K562 (cell line): Measurements from ENCODE around the gene ECI1. TPM values are rescaled to one million over a fixed set of nuclear protein-coding genes. Genes with fewer than 3 reads are reported as not detected.

Experiments
- CEBPB ChIP-seq: fragments of 450-650 bp; IDR thresholded peaks from 2 replicates; pipeline ENCODE4 v1.6.1; 2016; ENCODE audit warnings: missing genetic modification characterization, missing compliant biosample characterization
- DLX4 ChIP-seq: fragments of 250-450 bp; sonication (Bioruptor Pico); IDR thresholded peaks from 2 replicates; pipeline ENCODE4 v1.6.1; 2021; ENCODE audit warnings: mild to moderate bottlenecking
- EP300 ChIP-seq: IDR thresholded peaks from 2 replicates; pipeline ENCODE4 v1.6.1; 2012; ENCODE audit warnings: low read length, improper control_type of control experiment
- FOXO4 ChIP-seq: fragments of 450-650 bp; formaldehyde crosslinking; IDR thresholded peaks from 2 replicates; pipeline ENCODE4 v1.4.0; 2020; ENCODE audit warnings: mild to moderate bottlenecking, moderate library complexity
- HMBOX1 ChIP-seq: sonication (generic); IDR thresholded peaks from 2 replicates; pipeline ENCODE4 v1.6.1; 2016
- HMG20A ChIP-seq: fragments of 450-650 bp; formaldehyde crosslinking; conservative IDR thresholded peaks from 2 replicates; pipeline ENCODE4 v1.4.0; 2020; ENCODE audit warnings: mild to moderate bottlenecking, mixed read lengths
- IFI16 ChIP-seq: fragments of 250-450 bp; sonication (Bioruptor Pico); IDR thresholded peaks from 2 replicates; pipeline ENCODE4 v2.1.2; 2022; ENCODE audit warnings: mild to moderate bottlenecking, inconsistent platforms
- ILK ChIP-seq: fragments of 450-650 bp; IDR thresholded peaks from 2 replicates; pipeline ENCODE4 v1.6.1; 2016; ENCODE audit warnings: missing genetic modification characterization, low read depth, mild to moderate bottlenecking, missing compliant biosample characterization, moderate library complexity, borderline replicate concordance
- JUND ChIP-seq, 2 experiments: IDR thresholded peaks; 2 replicates in 1 of 2; 3 replicates in 1 of 2; pipeline ENCODE4 v1.6.1; 2011; ENCODE audit warnings: borderline replicate concordance in 2 of 2, low read depth in 2 of 2, low read length in 2 of 2, improper control_type of control experiment in 1 of 2, missing biosample characterization in 1 of 2, missing genetic modification characterization in 1 of 2, missing genetic modification reagents in 1 of 2
- MAZ ChIP-seq, 2 experiments: fragments of 450-650 bp in 1 of 2; sonication (generic) in 1 of 2; formaldehyde crosslinking; IDR thresholded peaks in 1 of 2; conservative IDR thresholded peaks in 1 of 2; 2 replicates each; pipeline versions ENCODE4 v1.4.0 to v1.5.0; 2020; ENCODE audit warnings: mild to moderate bottlenecking in 1 of 2, missing genetic modification reagents in 1 of 2
- NR2C2 ChIP-seq, 2 experiments: fragments of 200-800 bp in 1 of 2; sonication (Bioruptor generic) in 1 of 2; sonication (generic) in 1 of 2; formaldehyde crosslinking in 1 of 2; IDR thresholded peaks; 2 replicates each; pipeline versions ENCODE4 v1.6.1 to v1.8.0; 2016 to 2022; ENCODE audit warnings: mild to moderate bottlenecking in 1 of 2, missing compliant biosample characterization in 1 of 2, missing genetic modification characterization in 1 of 2, missing genetic modification reagents in 1 of 2
- XRCC4 ChIP-seq: IDR thresholded peaks from one replicate; pipeline ENCODE4 v1.6.1; 2011; ENCODE audit not compliant: insufficient read depth, insufficient read length; ENCODE audit errors: extremely low read depth
- ZBTB49 ChIP-seq: sonication (generic); formaldehyde crosslinking; IDR thresholded peaks from 2 replicates; pipeline ENCODE4 v1.8.0; 2022; ENCODE audit warnings: missing genetic modification reagents, mild to moderate bottlenecking, borderline replicate concordance
- ZNF584 ChIP-seq: fragments of 200-800 bp; sonication (Bioruptor generic); IDR thresholded peaks from 2 replicates; pipeline ENCODE4 v1.6.1; 2016; ENCODE audit warnings: low read depth, mild to moderate bottlenecking, missing genetic modification characterization, missing compliant biosample characterization
- ZNF644 ChIP-seq: fragments of 200-800 bp; sonication (Bioruptor generic); IDR thresholded peaks from 2 replicates; pipeline ENCODE4 v1.6.1; 2016; ENCODE audit warnings: low read depth, missing genetic modification characterization, missing compliant biosample characterization
- ZZZ3 ChIP-seq: fragments of 450-650 bp; IDR thresholded peaks from 2 replicates; pipeline ENCODE4 v1.6.1; 2016; ENCODE audit warnings: antibody characterized with exemption, mild to moderate bottlenecking, moderate library complexity
- polyA plus RNA-seq, 8 experiments: library from polyadenylated mRNA; depleted of rRNA in 4 of 8; stranded (reverse) in 5 of 8; unstranded in 3 of 8; fragments of >200 nt; fragmentation: Nextera tagmentation in 2 of 8; fragmentation: Illumina TruSeq in 1 of 8; extraction: Ambion mirVana in 2 of 8; extraction: Trizol in 1 of 8; gene quantifications; 2 replicates each; pipeline versions ENCODE4 v1.2.1 to v1.2.3, GENCODE V29; 2011 to 2014; ENCODE audit warnings: inconsistent platforms in 1 of 8, missing spikeins in 1 of 8
- total RNA-seq, 7 experiments: library from RNA; depleted of rRNA in 6 of 7; stranded (reverse); fragments of >200 nt in 6 of 7; fragmentation: Illumina TruSeq in 2 of 7; extraction: Trizol in 2 of 7; gene quantifications; 2 replicates each; pipeline versions ENCODE4 v1.2.1 to v1.2.3, GENCODE V29; 2011 to 2021; ENCODE audit warnings: low replicate concordance in 1 of 7

Gene ECI1
- total and polyA plus RNA-seq, 9 of the 15 experiments (the other 6 are each of a cell fraction or from before 2014, with no cell fraction given): 4.7 to 189 (median 54.0) TPM

- TF ChIP-seq HMG20A (CRISPR knock-in tag) (no peak), NR2C2 (CRISPR knock-in tag; IDR thresholded peaks at IDR 0.05) (no peak), NR2C2 (tag; IDR thresholded peaks at IDR 0.05) (0 out of 2 replicates have a peak, but pooled peaks have one; percentile 31), JUND (IDR thresholded peaks at IDR 0.05; ENCODE audit: borderline replicate concordance, low read depth, low read length) (no peak), JUND (tag; IDR thresholded peaks at IDR 0.05; ENCODE audit: borderline replicate concordance, low read depth, low read length) (no peak), FOXO4 (CRISPR knock-in tag) (no peak), IFI16 (CRISPR knock-in tag) (no peak), ZBTB49 (CRISPR knock-in tag) (no peak), ZNF644 (tag) (peak; percentile 99), DLX4 (CRISPR knock-in tag) (no peak), HMBOX1 (no peak), ZZZ3 (no peak), CEBPB (tag) (no peak), XRCC4 (no peak), ILK (no peak), EP300 (no peak), MAZ (CRISPR knock-in tag; conservative IDR thresholded peaks at IDR 0.05 in 1 of 2, IDR thresholded peaks at IDR 0.05 in 1 of 2) (no peak), ZNF584 (CRISPR knock-in tag) (peak; percentile 98; the same call in 1 of the 2 replicates)
Observed at GRCh38 chr16:2214719-2214968, 36.7 kb downstream of the ECI1 start, which contains the start of gene PGP (continued).
